Bronchial epithelial cell (primary cell): ENCODE results near the gene PPP4C. TPM values are rescaled to one million over a fixed set of nuclear protein-coding genes. Genes with fewer than 3 reads are reported as not detected.
"Not testable (repeated sequence)": the region's sequence is repeated elsewhere in the genome, so short reads cannot be mapped to it uniquely, and the experiment has no call there.

Experiments used
- DNase-seq: peaks from one replicate; pipeline ENCODE4 v3.0.0-alpha.2; 2010; ENCODE audit warnings: low read depth
- FAIRE-seq: peaks from 2 replicates; lab custom pipeline; 2011; peaks lifted over from hg19 to GRCh38; lab: Jason Lieb, UNC
- H3K27me3 ChIP-seq: 2 replicates; pipeline ENCODE4 v1.5.1; 2011; ENCODE audit warnings: low read length; ENCODE audit not compliant: control insufficient read depth, insufficient read depth
- H3K36me3 ChIP-seq: 2 replicates; pipeline ENCODE4 v1.5.1; 2011; ENCODE audit warnings: low read length; ENCODE audit not compliant: control insufficient read depth, insufficient read depth
- H3K4me3 ChIP-seq: 2 replicates; pipeline ENCODE4 v1.5.1; 2011; ENCODE audit warnings: mild to moderate bottlenecking, low read depth, low read length, control low read depth
- CTCF ChIP-seq: IDR thresholded peaks from 2 replicates; pipeline ENCODE4 v1.5.1; 2011; ENCODE audit warnings: mild to moderate bottlenecking, moderate library complexity, low read length, control low read depth, inconsistent platforms; ENCODE audit not compliant: insufficient read depth, severe bottlenecking
- total RNA-seq: library from RNA; depleted of rRNA; stranded (reverse); fragments of >200 nt; gene quantifications from 2 replicates; pipeline ENCODE4 v1.2.1, GENCODE V29; 2014

The PPP4C gene
- total RNA-seq, 1 donor from 2014 or later: 249 TPM

- TF ChIP-seq CTCF: no peak
- Histone ChIP-seq H3K36me3 (no peaks in the 10 kb centered on the region), H3K4me3 (no peak within 1 kb of the TSS), H3K27me3 (peaks cover 35% of the 10 kb centered on the region)
- no peak for FAIRE-seq
- DNase-seq: no peak
These were observed 44.9 kb upstream of the PPP4C start, which contains the start of gene TLCD3B for GRCh38 chr16:30030841-30031413. TSS of gene TLCD3B (minus strand) at chr16:30031271. CDS start at chr16:30030527, 744 bp downstream.

- no peak for TF ChIP-seq CTCF
- H3K4me3 ChIP-seq: no peak overlapping the region
- DNase-seq: no peak
- H3K36me3 ChIP-seq: no peaks in the 10 kb centered on the region
- no peak for FAIRE-seq
- peaks cover 35% of the 10 kb centered on the region for H3K27me3 ChIP-seq
These were observed 44.3 kb upstream of the PPP4C start for GRCh38 chr16:30031477-30031918.

GRCh38 chr16:30032083-30032819, 43.5 kb upstream of the PPP4C start:
- peak; percentile 48 for DNase-seq

GRCh38 chr16:30033270-30033669, 42.5 kb upstream of the PPP4C start:
- Histone ChIP-seq H3K36me3 (no peaks in the 10 kb centered on the region), H3K4me3 (no peak overlapping the region), H3K27me3 (peaks cover 33% of the 10 kb centered on the region)
- FAIRE-seq (no peak), DNase-seq (no peak)
- no peak for TF ChIP-seq CTCF

More at GRCh38 chr16:30032083-30032819, 43.5 kb upstream of the PPP4C start:
- no peak for FAIRE-seq
- no peak overlapping the region for H3K4me3 ChIP-seq
- peaks cover 35% of the 10 kb centered on the region for H3K27me3 ChIP-seq
- H3K36me3 ChIP-seq: no peaks in the 10 kb centered on the region
- peak; percentile 77 for TF ChIP-seq CTCF

GRCh38 chr16:30040221-30040620, 35.6 kb upstream of the PPP4C start:
- H3K27me3 ChIP-seq: peaks cover 2% of the 10 kb centered on the region
- DNase-seq: no peak
- no peak overlapping the region for H3K4me3 ChIP-seq
- no peak for FAIRE-seq
- no peak for TF ChIP-seq CTCF
- H3K36me3 ChIP-seq: no peaks in the 10 kb centered on the region

- FAIRE-seq, H3K27me3 ChIP-seq, H3K4me3 ChIP-seq, H3K36me3 ChIP-seq, DNase-seq: not testable (repeated sequence)
These were observed 35.1 kb upstream of the PPP4C start for GRCh38 chr16:30040690-30041089.
